Measurements from ENCODE around the gene TENM3. TPM values are rescaled to one million over a fixed set of nuclear protein-coding genes. Genes with fewer than 3 reads are reported as not detected.

TENM3 gene
- total and polyA plus RNA-seq, 2 of the 8 experiments (the other 6 are each of a cell fraction or from before 2014, with no cell fraction given), result 36.9 to 69.3 TPM

DNA sequence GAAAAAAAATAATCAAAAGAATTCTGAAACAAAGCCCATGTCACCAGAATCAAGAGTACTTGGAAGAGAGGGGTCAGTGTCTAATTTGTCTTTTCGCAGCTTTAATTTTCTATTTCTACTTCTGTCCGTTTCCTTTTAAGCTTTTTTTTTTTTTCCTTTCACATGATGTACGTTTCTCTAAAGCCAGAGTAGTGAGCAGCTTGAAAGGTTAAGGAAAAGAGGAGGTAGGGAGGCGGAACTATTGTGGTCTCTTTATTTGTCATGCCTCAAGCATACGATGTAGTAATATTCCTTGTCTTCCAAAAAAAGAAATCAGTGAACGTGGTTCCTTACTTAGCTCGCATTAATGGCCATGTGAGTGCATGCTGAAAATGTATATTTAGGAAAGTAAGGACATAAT, 311.5 kb downstream of the TENM3 start:
- H3K56ac ChIP-seq (replicated peaks; ENCODE audit: insufficient read length, low read depth, low read length), result no peak overlapping the region
- no peak overlapping the region for H2BK20ac ChIP-seq (ENCODE audit: low read length)
- peaks cover 0 to 49% of the 10 kb centered on the region in 2 experiments; a peak in 3 of 4 replicates for H3K79me2 ChIP-seq (ENCODE audit: control insufficient read depth in 1 of 2, insufficient read depth in 2 of 2, low read length in 2 of 2)
- H4K20me1 ChIP-seq (replicated peaks in 1 of 2; ENCODE audit: control insufficient read depth in 1 of 2, insufficient read depth in 2 of 2, low read length in 2 of 2), result no peaks in the 10 kb centered on the region
- no peak overlapping the region for H3K23ac ChIP-seq (ENCODE audit: insufficient read length)
- POLR2A ChIA-PET (ENCODE audit: partially characterized antibody), result no interaction called here
- TF ChIP-seq, protein P1, sequence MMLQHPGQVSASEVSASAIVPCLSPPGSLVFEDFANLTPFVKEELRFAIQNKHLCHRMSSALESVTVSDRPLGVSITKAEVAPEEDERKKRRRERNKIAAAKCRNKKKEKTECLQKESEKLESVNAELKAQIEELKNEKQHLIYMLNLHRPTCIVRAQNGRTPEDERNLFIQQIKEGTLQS (IDR thresholded peaks at IDR 0.05; ENCODE audit: insufficient read depth, low read depth, low read length), result no peak
- TF ChIP-seq POLR2AphosphoS5 (IDR thresholded peaks at IDR 0.05; ENCODE audit: low read depth, low read length), result no peak
- no peak for TF ChIP-seq KDM1A (IDR thresholded peaks at IDR 0.05; ENCODE audit: borderline replicate concordance, low read length)
- TF ChIP-seq EP300 (IDR thresholded peaks at IDR 0.05; ENCODE audit: borderline replicate concordance in 1 of 2, low read depth in 2 of 2, low read length in 2 of 2), result no peak
- TF ChIP-seq CEBPB (IDR thresholded peaks at IDR 0.05; ENCODE audit: low read depth, low read length), result no peak
- no peak for TF ChIP-seq EGR1 (IDR thresholded peaks at IDR 0.05; ENCODE audit: borderline replicate concordance, low read depth, low read length)
- TF ChIP-seq CHD2 (IDR thresholded peaks at IDR 0.05; ENCODE audit: low read length), result no peak
- TF ChIP-seq CBX8 (IDR thresholded peaks at IDR 0.05; ENCODE audit: borderline replicate concordance, low read depth, low read length), result no peak
- H2AK5ac ChIP-seq (ENCODE audit: low read depth, low read length), result no peak overlapping the region
- H2BK120ac ChIP-seq (replicated peaks; ENCODE audit: low read depth, low read length), result no peak overlapping the region
- CTCF ChIA-PET (ENCODE audit: partially characterized antibody), result no interaction called here
- no peaks in the 10 kb centered on the region; the same call in 1 of the 2 replicates for H3K79me1 ChIP-seq (ENCODE audit: low read depth, low read length)
- no peak overlapping the region for H4K91ac ChIP-seq (replicated peaks; ENCODE audit: insufficient read length, low read length)
- no peak overlapping the region for H3K4me2 ChIP-seq (ENCODE audit: insufficient read depth in 1 of 2, low read depth in 2 of 2, low read length in 2 of 2)
- no peaks in the 10 kb centered on the region for H3K27me3 ChIP-seq (replicated peaks in 1 of 4; ENCODE audit: control insufficient read depth in 3 of 4, extremely low read depth in 1 of 4, insufficient read depth in 3 of 4, low read length in 3 of 4)
- no peak overlapping the region for H4K8ac ChIP-seq (ENCODE audit: extremely low read depth, insufficient read depth, low read length)
- no peak overlapping the region for H2AFZ ChIP-seq (ENCODE audit: low read length)
- no peak overlapping the region for H3K27ac ChIP-seq (ENCODE audit: low read depth, low read length)
- H4K5ac ChIP-seq (ENCODE audit: insufficient read length, low read depth, low read length), result no peak overlapping the region
- no peak overlapping the region for H3K4ac ChIP-seq (replicated peaks; ENCODE audit: insufficient read length, low read depth, low read length)
- H3K18ac ChIP-seq (ENCODE audit: extremely low read depth, low read length), result no peak overlapping the region
- H3K36me3 ChIP-seq (ENCODE audit: control insufficient read depth in 2 of 4, insufficient read depth in 4 of 4, low read length in 3 of 4), result no peaks in the 10 kb centered on the region
- peaks cover 3 to 36% (median 21%) of the 10 kb centered on the region in 4 experiments; a peak in 6 of 7 replicates for H3K4me1 ChIP-seq (replicated peaks in 1 of 4; ENCODE audit: control insufficient read depth in 3 of 4, insufficient read depth in 4 of 4, low read length in 3 of 4)
- no peak overlapping the region for H2BK15ac ChIP-seq (ENCODE audit: low read length)
- DNase-seq (ENCODE audit: low read depth in 1 of 2, low spot score in 2 of 2) (no peak), FAIRE-seq (no peak)
- H2BK12ac ChIP-seq (ENCODE audit: low read depth, low read length), result no peak overlapping the region
- WGBS, 2 experiments (ENCODE audit: extremely low coverage in 1 of 2, insufficient coverage in 1 of 2, insufficient read length in 1 of 2, insufficient replicate concordance in 2 of 2, low coverage in 1 of 2, low lambda C conversion rate in 2 of 2, missing lambda C conversion rate in 1 of 2), result 70% methylated on average over 7 of the region's 7 CpGs; no CpG with 5 or more reads in 1 of the 2 experiments
- H3K14ac ChIP-seq (ENCODE audit: insufficient read length), result no peak overlapping the region
- H3K9ac ChIP-seq (replicated peaks in 1 of 4; ENCODE audit: extremely low read depth in 1 of 4, low read depth in 3 of 4, low read length in 3 of 4), result no peak overlapping the region
- no peak overlapping the region for H3K4me3 ChIP-seq (ENCODE audit: extremely low read depth in 1 of 4, insufficient read depth in 2 of 4, low read depth in 3 of 4, low read length in 4 of 4)
- no peaks in the 10 kb centered on the region; the same call in 1 of the 2 replicates for H3K23me2 ChIP-seq (ENCODE audit: low read depth, low read length)
- no peak overlapping the region for H2BK5ac ChIP-seq (ENCODE audit: low read depth, low read length)
- no peaks in the 10 kb centered on the region for H3K9me3 ChIP-seq (ENCODE audit: insufficient read depth in 2 of 2, low read depth in 1 of 2, low read length in 1 of 2)
